ENCODE data around the gene ITGAE.
"Not testable (repeated sequence)": the region's sequence is repeated elsewhere in the genome, so short reads cannot be mapped to it uniquely, and the experiment has no call there.

ITGAE gene

GRCh38 chr17:3798273-3799180 is 2.5 kb downstream of the ITGAE start:
- POLR2A ChIA-PET = no interaction called here
- no peak overlapping the region for H3K4me3 ChIP-seq (ENCODE audit: low read depth, low read length)
- TF ChIP-seq, protein P1, sequence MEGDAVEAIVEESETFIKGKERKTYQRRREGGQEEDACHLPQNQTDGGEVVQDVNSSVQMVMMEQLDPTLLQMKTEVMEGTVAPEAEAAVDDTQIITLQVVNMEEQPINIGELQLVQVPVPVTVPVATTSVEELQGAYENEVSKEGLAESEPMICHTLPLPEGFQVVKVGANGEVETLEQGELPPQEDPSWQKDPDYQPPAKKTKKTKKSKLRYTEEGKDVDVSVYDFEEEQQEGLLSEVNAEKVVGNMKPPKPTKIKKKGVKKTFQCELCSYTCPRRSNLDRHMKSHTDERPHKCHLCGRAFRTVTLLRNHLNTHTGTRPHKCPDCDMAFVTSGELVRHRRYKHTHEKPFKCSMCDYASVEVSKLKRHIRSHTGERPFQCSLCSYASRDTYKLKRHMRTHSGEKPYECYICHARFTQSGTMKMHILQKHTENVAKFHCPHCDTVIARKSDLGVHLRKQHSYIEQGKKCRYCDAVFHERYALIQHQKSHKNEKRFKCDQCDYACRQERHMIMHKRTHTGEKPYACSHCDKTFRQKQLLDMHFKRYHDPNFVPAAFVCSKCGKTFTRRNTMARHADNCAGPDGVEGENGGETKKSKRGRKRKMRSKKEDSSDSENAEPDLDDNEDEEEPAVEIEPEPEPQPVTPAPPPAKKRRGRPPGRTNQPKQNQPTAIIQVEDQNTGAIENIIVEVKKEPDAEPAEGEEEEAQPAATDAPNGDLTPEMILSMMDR (IDR thresholded peaks at IDR 0.05; ENCODE audit: insufficient read depth, low read length, missing control alignments) = no peak
- CTCF ChIA-PET = no interaction called here
- no peak for DNase-seq (ENCODE audit: low read depth, low spot score)

GRCh38 chr17:3796822-3797170 is 4.2 kb downstream of the ITGAE start:
- CTCF ChIA-PET = no interaction called here
- H3K4me3 ChIP-seq (ENCODE audit: low read depth, low read length) = no peak overlapping the region
- POLR2A ChIA-PET = no interaction called here
- TF ChIP-seq, protein P1 (IDR thresholded peaks at IDR 0.05; ENCODE audit: insufficient read depth, low read length, missing control alignments) = no peak
- no peak for DNase-seq (ENCODE audit: low read depth, low spot score)

DNA sequence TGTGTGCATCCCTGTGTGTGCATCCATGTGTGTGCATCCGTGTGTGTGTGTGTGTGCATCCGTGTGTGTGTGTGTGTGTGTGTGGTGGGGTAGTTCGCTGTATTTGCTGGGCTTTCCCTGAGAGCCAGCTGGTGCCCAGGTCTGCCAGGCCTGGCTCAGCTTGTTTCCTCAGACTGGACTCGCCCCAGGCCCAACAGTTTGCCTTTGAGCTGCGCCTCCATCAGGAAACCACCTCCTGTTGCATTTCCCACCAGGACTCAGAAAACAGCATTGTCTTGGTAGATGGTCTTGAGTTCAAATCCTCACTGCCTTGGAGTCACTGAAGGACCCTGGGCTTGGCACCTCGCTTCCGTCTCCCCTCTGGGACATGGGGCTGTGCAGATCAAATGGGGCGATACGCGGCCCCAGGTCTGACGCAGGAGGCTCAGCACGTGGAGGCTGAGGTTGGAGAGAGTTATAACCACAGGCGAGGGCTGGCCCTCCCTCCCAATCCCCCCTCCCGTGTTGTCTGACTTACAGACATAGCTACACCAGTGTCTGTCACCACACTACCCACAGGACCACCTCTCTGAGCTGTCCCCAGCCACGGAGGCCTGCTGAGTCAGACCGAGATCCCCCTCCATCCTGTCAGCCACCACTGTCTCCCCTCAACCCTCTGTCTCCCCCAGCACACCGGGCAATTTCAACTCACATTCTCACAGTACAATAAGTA is 4.7 kb downstream of the ITGAE start:
- ChIA-PET CTCF (interaction anchor here (2.0 kb wide), 1 partner anchor 30 kb away, joined by 7 read pairs; no protein-coding TSS in a partner anchor), POLR2A (interaction anchor here (0.6 kb wide), 1 partner anchor 109 kb away, joined by 3 read pairs; no protein-coding TSS in a partner anchor)
- TF ChIP-seq, protein P1 (IDR thresholded peaks at IDR 0.05; ENCODE audit: insufficient read depth, low read length, missing control alignments) = no peak
- no peak overlapping the region for H3K4me3 ChIP-seq (ENCODE audit: low read depth, low read length)
- DNase-seq (ENCODE audit: low read depth, low spot score) = no peak

GRCh38 chr17:3795390-3796102 is 5.4 kb downstream of the ITGAE start:
- TF ChIP-seq, protein P1 (IDR thresholded peaks at IDR 0.05; ENCODE audit: insufficient read depth, low read length, missing control alignments) = no peak
- CTCF ChIA-PET = interaction anchor here (2.0 kb wide), 1 partner anchor 31 kb away, joined by 7 read pairs; no protein-coding TSS in a partner anchor
- POLR2A ChIA-PET = interaction anchor here (0.6 kb wide), 2 partner anchors 41 to 110 kb away, joined by 3 to 6 read pairs; no protein-coding TSS in a partner anchor
- no peak overlapping the region for H3K4me3 ChIP-seq (ENCODE audit: low read depth, low read length)
- DNase-seq (ENCODE audit: low read depth, low spot score) = no peak

DNA sequence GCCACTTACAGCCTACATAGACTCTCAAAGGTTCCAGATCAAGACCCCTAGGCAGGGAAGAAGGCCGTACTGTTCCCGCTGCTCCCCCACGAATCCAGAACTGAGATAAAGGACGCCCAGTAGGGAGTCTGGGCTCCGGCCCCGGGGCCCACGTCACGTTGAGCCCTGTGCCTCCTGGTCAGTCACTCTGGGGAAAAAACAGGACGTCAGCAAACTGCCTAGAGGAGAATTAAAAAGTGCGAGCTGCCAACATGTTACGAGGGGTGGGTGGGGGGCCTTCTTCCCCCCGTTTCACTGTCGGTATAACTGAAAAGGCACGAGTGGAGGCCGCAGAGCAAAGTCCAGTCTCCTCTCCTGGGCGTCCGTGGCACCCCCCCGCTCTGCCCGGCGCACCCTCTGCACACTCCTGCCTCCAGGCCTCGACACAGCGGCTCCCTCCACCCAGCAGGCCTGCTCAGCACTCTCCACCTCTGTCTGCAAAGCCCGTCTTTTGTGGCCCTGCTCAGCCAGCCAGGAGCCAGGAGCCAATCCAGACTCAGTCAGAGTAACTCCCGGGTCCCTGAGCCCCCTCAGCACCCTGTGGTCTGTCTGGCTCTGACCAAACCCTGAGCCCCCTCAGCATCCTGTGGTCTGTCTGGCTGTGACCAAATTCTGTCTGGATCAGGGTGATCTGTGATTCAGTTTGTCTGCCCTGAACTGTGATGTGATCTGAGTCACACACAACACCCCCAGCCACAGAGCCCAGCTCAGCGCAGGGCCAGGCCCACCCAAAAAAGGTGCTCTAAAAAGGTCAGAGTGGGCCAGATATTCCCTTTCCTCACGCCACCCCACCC is 6.2 kb downstream of the ITGAE start:
- ChIA-PET POLR2A (interaction anchor here (0.6 kb wide), 2 partner anchors 42 to 68 kb away, joined by 3 to 6 read pairs; no protein-coding TSS in a partner anchor), CTCF (interaction anchor here (2.0 kb wide), 1 partner anchor 32 kb away, joined by 7 read pairs; no protein-coding TSS in a partner anchor)
- H3K4me3 ChIP-seq (ENCODE audit: low read depth, low read length) = no peak overlapping the region
- TF ChIP-seq, protein P1 (IDR thresholded peaks at IDR 0.05; ENCODE audit: insufficient read depth, low read length, missing control alignments) = no peak
- DNase-seq (ENCODE audit: low read depth, low spot score) = no peak

GRCh38 chr17:3794152-3794551 is 6.8 kb downstream of the ITGAE start:
- DNase-seq (ENCODE audit: low read depth, low spot score); CTCF ChIA-PET; POLR2A ChIA-PET; H3K4me3 ChIP-seq (ENCODE audit: low read depth, low read length): not testable (repeated sequence)

- DNase-seq (ENCODE audit: low read depth, low spot score); H3K4me3 ChIP-seq (ENCODE audit: low read depth, low read length); POLR2A ChIA-PET: not testable (repeated sequence)
- CTCF ChIA-PET = interaction anchor here (1.0 to 1.2 kb wide), 2 partner anchors 34 to 120 kb away, joined by 4 to 6 read pairs; no protein-coding TSS in a partner anchor
These were observed 7.7 kb downstream of the ITGAE start for GRCh38 chr17:3793258-3793657.

Data from AG04449 (cell line).